ENCODE measurements around the gene ATP2B2.

The ATP2B2 gene

GRCh38 chr3:10551821-10552630 is 46.6 kb upstream of the ATP2B2 start (continued):
- TF ChIP-seq PRDM4 (tag by site-specific recombination; IDR thresholded peaks at IDR 0.05), result no peak
- no peak for TF ChIP-seq ZFP69B (tag by site-specific recombination; IDR thresholded peaks at IDR 0.05)
- TF ChIP-seq KLF1 (tag by site-specific recombination; IDR thresholded peaks at IDR 0.05), result peak; percentile 37
- peak; percentile 83 for TF ChIP-seq EGR2 (tag by site-specific recombination; IDR thresholded peaks at IDR 0.05; ENCODE audit: low read depth)
- TF ChIP-seq ZNF521 (tag by site-specific recombination; IDR thresholded peaks at IDR 0.05), result no peak
- no peak for TF ChIP-seq ZNF549 (tag by site-specific recombination; IDR thresholded peaks at IDR 0.05)
- no peak for TF ChIP-seq ZNF114 (tag by site-specific recombination; IDR thresholded peaks at IDR 0.05)
- TF ChIP-seq YY2 (tag by site-specific recombination; IDR thresholded peaks at IDR 0.05), result no peak
- no peak for TF ChIP-seq ZNF660 (tag by site-specific recombination; IDR thresholded peaks at IDR 0.05)
- no peak for TF ChIP-seq ZBTB7A (tag by site-specific recombination; IDR thresholded peaks at IDR 0.05; ENCODE audit: low read depth)
- no peak for TF ChIP-seq BCL11B (tag by site-specific recombination; IDR thresholded peaks at IDR 0.05; ENCODE audit: low read depth)
- no peak for TF ChIP-seq BCL6B (tag by site-specific recombination; IDR thresholded peaks at IDR 0.05)
- no peak for TF ChIP-seq KLF10 (tag by site-specific recombination; IDR thresholded peaks at IDR 0.05)
- TF ChIP-seq ZNF19 (tag by site-specific recombination; IDR thresholded peaks at IDR 0.05; ENCODE audit: low read depth), result no peak
- no peak for TF ChIP-seq ZNF10 (tag by site-specific recombination; IDR thresholded peaks at IDR 0.05)
- TF ChIP-seq PRDM1 (tag by site-specific recombination; IDR thresholded peaks at IDR 0.05), result no peak
- no peak for TF ChIP-seq ZNF175 (tag by site-specific recombination; IDR thresholded peaks at IDR 0.05)
- TF ChIP-seq ZNF423 (tag by site-specific recombination; IDR thresholded peaks at IDR 0.05), result no peak
- no peak for TF ChIP-seq ZBTB21 (tag by site-specific recombination; IDR thresholded peaks at IDR 0.05)
- no peak for TF ChIP-seq HOXA7 (CRISPR knock-in tag; IDR thresholded peaks at IDR 0.05; ENCODE audit: borderline replicate concordance)

GRCh38 chr3:10551139-10551538 is 45.8 kb upstream of the ATP2B2 start:
- ChIA-PET CTCF (interaction anchor here (1.5 kb wide), 1 partner anchor 509 kb away, joined by 3 read pairs; no protein-coding TSS in a partner anchor), POLR2A (no interaction called here)
- Histone ChIP-seq H3K27ac (ENCODE audit: extremely low read depth, low read depth, low read length) (no peak overlapping the region), H3K4me3 (ENCODE audit: low read depth, low read length) (no peak overlapping the region), H3K36me3 (ENCODE audit: control insufficient read depth in 2 of 2, insufficient read depth in 1 of 2, low read length in 2 of 2) (no peaks in the 10 kb centered on the region), H3K9me3 (ENCODE audit: control insufficient read depth, insufficient read depth, low read depth, low read length) (no peaks in the 10 kb centered on the region), H3K4me1 (ENCODE audit: control insufficient read depth, insufficient read depth, low read length) (no peaks in the 10 kb centered on the region; the same call in 1 of the 2 replicates)
- TF ChIP-seq ZNF24 (tag by site-specific recombination; IDR thresholded peaks at IDR 0.05), result no peak
- TF ChIP-seq ZNF2 (tag by site-specific recombination; IDR thresholded peaks at IDR 0.05), result no peak
- TF ChIP-seq CTCF (tag by site-specific recombination; IDR thresholded peaks at IDR 0.05), result no peak
- no peak for TF ChIP-seq ZNF184 (tag by site-specific recombination; IDR thresholded peaks at IDR 0.05)
- no peak for TF ChIP-seq ZNF10 (tag by site-specific recombination; IDR thresholded peaks at IDR 0.05)
- TF ChIP-seq MZF1 (tag by site-specific recombination; IDR thresholded peaks at IDR 0.05; ENCODE audit: borderline replicate concordance), result no peak
- no peak for TF ChIP-seq ZNF785 (tag by site-specific recombination; IDR thresholded peaks at IDR 0.05)
- TF ChIP-seq ZNF501 (tag by site-specific recombination; IDR thresholded peaks at IDR 0.05), result no peak
- no peak for TF ChIP-seq ZNF549 (tag by site-specific recombination; IDR thresholded peaks at IDR 0.05)
- no peak for TF ChIP-seq ZNF558 (tag by site-specific recombination; IDR thresholded peaks at IDR 0.05)
- TF ChIP-seq ZNF664 (tag by site-specific recombination; IDR thresholded peaks at IDR 0.05), result no peak
- TF ChIP-seq IKZF3 (tag by site-specific recombination; IDR thresholded peaks at IDR 0.05), result no peak
- no peak for TF ChIP-seq ZNF350 (tag by site-specific recombination; IDR thresholded peaks at IDR 0.05)
- no peak for TF ChIP-seq ZNF626 (tag by site-specific recombination; IDR thresholded peaks at IDR 0.05)
- no peak for TF ChIP-seq PBX3 (CRISPR knock-in tag; IDR thresholded peaks at IDR 0.05)
